Activated B cell treated with CpG ODN at 0.5 μM for 24 hours (primary cell): Measurements from ENCODE around the gene MAPKAPK2. TPM values are rescaled to one million over a fixed set of nuclear protein-coding genes. Genes with fewer than 3 reads are reported as not detected.
"Not testable (repeated sequence)": the region's sequence is repeated elsewhere in the genome, so short reads cannot be mapped to it uniquely, and the experiment has no call there.

Experiments used
- ATAC-seq: fragments of 200-7000 bp; cut with Tn5 transposase; one replicate; pipeline ENCODE4 v1.10.0; 2021; ENCODE audit warnings: low read depth, mild to moderate bottlenecking, moderate library complexity
- CTCF ChIA-PET: fragments of 350-600 bp; sonication (Branson Sonifier 250); formaldehyde crosslinking; loops from one replicate; lab custom pipeline; 2021; ENCODE audit warnings: antibody characterized with exemption; lab: Charles Lee
- POLR2A ChIA-PET: fragments of 350-600 bp; sonication (Branson Sonifier 250); formaldehyde crosslinking; loops from one replicate; lab custom pipeline; 2021; ENCODE audit warnings: antibody characterized with exemption; lab: Charles Lee
- DNase-seq: peaks from one replicate; pipeline ENCODE4 v3.0.0; 2022
- H3K27ac Mint-ChIP-seq: one replicate; pipeline ENCODE4 v1.8.0; 2020; ENCODE audit warnings: mixed read lengths
- H3K27me3 Mint-ChIP-seq: one replicate; pipeline ENCODE4 v1.8.0; 2021; ENCODE audit warnings: mixed read lengths
- H3K36me3 Mint-ChIP-seq: one replicate; pipeline ENCODE4 v1.8.0; 2021; ENCODE audit warnings: low read depth, mixed read lengths
- H3K4me1 Mint-ChIP-seq: one replicate; pipeline ENCODE4 v1.8.0; 2021; ENCODE audit warnings: mixed read lengths
- H3K4me3 Mint-ChIP-seq: one replicate; pipeline ENCODE4 v1.8.0; 2020; ENCODE audit warnings: mild to moderate bottlenecking, mixed read lengths
- H3K9me3 Mint-ChIP-seq: one replicate; pipeline ENCODE4 v1.8.0; 2020; ENCODE audit warnings: mixed read lengths
- CTCF ChIP-seq: fragments of 200-600 bp; IDR thresholded peaks from one replicate; pipeline ENCODE4 v1.8.0; 2022; ENCODE audit warnings: antibody characterized with exemption, mild to moderate bottlenecking
- intact Hi-C: fragments of 100-400 bp; cut with micrococcal nuclease; formaldehyde crosslinking; loops from one replicate; pipeline ENCODE4 v1.15.1; 2024
- total RNA-seq: library from RNA; stranded (reverse); gene quantifications from 2 replicates; pipeline ENCODE4 v1.2.3, GENCODE V29; 2022

MAPKAPK2 gene
- total RNA-seq, 1 donor from 2014 or later: 72.1 TPM

GRCh38 chr1:206776229-206776628 lies 91.5 kb downstream of the MAPKAPK2 start:
- ATAC-seq (no peak), DNase-seq (no peak)
- no peak for TF ChIP-seq CTCF
- ChIA-PET CTCF (interaction anchor here (0.9 kb wide), 1 partner anchor 42 kb away, joined by 3 read pairs; no protein-coding TSS in a partner anchor), POLR2A (interaction anchor here (0.6 to 0.7 kb wide), 2 partner anchors 12 to 104 kb away, joined by 3 to 4 read pairs; no protein-coding TSS in a partner anchor)
- Mint-ChIP-seq H3K27me3 (no peaks in the 10 kb centered on the region), H3K36me3 (no peaks in the 10 kb centered on the region), H3K9me3 (no peaks in the 10 kb centered on the region), H3K4me3 (no peak overlapping the region), H3K27ac (no peak overlapping the region), H3K4me1 (peaks cover 48% of the 10 kb centered on the region)
- intact Hi-C loops: no loop called here

GRCh38 chr1:206778031-206778430 lies 93.3 kb downstream of the MAPKAPK2 start:
- POLR2A ChIA-PET: no interaction called here
- H3K9me3 Mint-ChIP-seq: no peaks in the 10 kb centered on the region
- H3K4me3 Mint-ChIP-seq: no peak overlapping the region
- intact Hi-C loops: no loop called here
- no peak overlapping the region for H3K27ac Mint-ChIP-seq
- DNase-seq: no peak
- peaks cover 42% of the 10 kb centered on the region for H3K4me1 Mint-ChIP-seq
- CTCF ChIA-PET: interaction anchor here (1.1 kb wide), 1 partner anchor 31 kb away, joined by 5 read pairs; no protein-coding TSS in a partner anchor
- no peak for TF ChIP-seq CTCF
- no peaks in the 10 kb centered on the region for H3K36me3 Mint-ChIP-seq
- ATAC-seq: no peak
- no peaks in the 10 kb centered on the region for H3K27me3 Mint-ChIP-seq

- H3K4me1 Mint-ChIP-seq: peaks cover 41% of the 10 kb centered on the region
- H3K36me3 Mint-ChIP-seq, H3K4me3 Mint-ChIP-seq, H3K27me3 Mint-ChIP-seq, DNase-seq, H3K9me3 Mint-ChIP-seq, POLR2A ChIA-PET, intact Hi-C loops, H3K27ac Mint-ChIP-seq, ATAC-seq: not testable (repeated sequence)
- CTCF ChIA-PET: interaction anchor here (1.1 kb wide), 1 partner anchor 30 kb away, joined by 5 read pairs; no protein-coding TSS in a partner anchor
Measured at GRCh38 chr1:206778911-206779310, 94.2 kb downstream of the MAPKAPK2 start.

DNA sequence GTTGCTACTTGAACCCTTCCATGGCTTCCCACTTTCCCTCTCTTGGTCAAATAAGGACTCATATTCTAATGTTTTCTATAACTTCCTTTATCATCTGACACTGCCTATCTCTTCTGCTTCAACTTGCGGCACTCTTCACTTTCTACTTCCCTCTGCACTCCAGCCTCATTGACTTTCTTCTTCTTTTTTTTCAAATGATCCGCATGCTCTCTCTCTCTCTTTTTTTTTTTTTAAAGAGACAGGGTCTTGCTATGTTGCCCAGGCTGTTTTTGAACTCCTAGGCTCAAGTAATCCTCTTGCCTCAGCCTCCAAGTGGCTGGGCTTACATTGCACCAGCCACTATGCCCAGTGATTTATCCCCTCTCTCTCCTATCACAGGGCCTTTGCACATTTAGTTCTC lies 94.9 kb downstream of the MAPKAPK2 start:
- no peak for DNase-seq

DNA sequence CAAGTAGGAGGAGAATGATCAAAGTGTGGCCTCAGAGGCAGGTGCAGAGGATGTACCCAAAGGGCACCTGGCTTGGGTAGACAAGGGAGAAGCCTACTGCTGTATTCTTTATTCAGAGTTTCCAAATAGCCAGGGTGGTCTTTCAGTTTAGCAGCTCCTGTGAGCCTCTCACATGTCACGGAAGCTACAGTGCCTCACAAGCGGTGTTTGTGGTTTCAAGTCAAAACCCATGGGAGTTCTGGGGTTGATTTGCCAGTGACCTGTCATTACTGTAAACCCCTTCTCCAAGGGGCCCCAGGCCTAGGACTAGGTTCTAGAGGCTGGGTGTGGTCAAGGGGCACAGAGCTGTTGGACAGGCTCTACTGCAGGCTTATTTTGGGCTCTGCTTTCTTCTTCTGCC lies 97.7 kb downstream of the MAPKAPK2 start:
- peak; percentile 55 for DNase-seq
- POLR2A ChIA-PET: interaction anchor here (0.6 to 4.4 kb wide), 9 partner anchors 9 to 170 kb away, joined by 3 to 67 read pairs (median 5); partner anchors contain the start of genes EIF2D, IL10 and IL19
- peak; percentile 79 for ATAC-seq
- intact Hi-C loops: loop anchor here (1.0 to 5.0 kb wide), 5 partner anchors 8 to 43 kb away; no protein-coding TSS in a partner anchor
- H3K4me1 Mint-ChIP-seq: peaks cover 47% of the 10 kb centered on the region
- H3K27me3 Mint-ChIP-seq: no peaks in the 10 kb centered on the region
- peak overlapping the region; percentile 81 for H3K27ac Mint-ChIP-seq
- H3K9me3 Mint-ChIP-seq: no peaks in the 10 kb centered on the region
- CTCF ChIA-PET: interaction anchor here (0.7 to 2.6 kb wide), 6 partner anchors 10 to 48 kb away, joined by 4 to 14 read pairs (median 4); partner anchors contain the start of gene IL10
- no peak for TF ChIP-seq CTCF
- no peaks in the 10 kb centered on the region for H3K36me3 Mint-ChIP-seq
- peak overlapping the region; percentile 64 for H3K4me3 Mint-ChIP-seq

More for the DNA sequence above, 94.9 kb downstream of the MAPKAPK2 start:
- ATAC-seq: no peak
- TF ChIP-seq CTCF: no peak
- CTCF ChIA-PET: no interaction called here
- Mint-ChIP-seq H3K27me3 (no peaks in the 10 kb centered on the region), H3K36me3 (no peaks in the 10 kb centered on the region), H3K27ac (no peak overlapping the region), H3K9me3 (no peaks in the 10 kb centered on the region), H3K4me1 (peaks cover 41% of the 10 kb centered on the region), H3K4me3 (no peak overlapping the region)
- intact Hi-C loops: loop anchor here (5.0 kb wide), 1 partner anchor 38 kb away; no protein-coding TSS in a partner anchor
- POLR2A ChIA-PET: interaction anchor here (0.9 kb wide), 1 partner anchor 167 kb away, joined by 3 read pairs; the partner anchor contains the start of gene EIF2D
